ENCODE results near the gene MKNK1. TPM values are rescaled to one million over a fixed set of nuclear protein-coding genes. Genes with fewer than 3 reads are reported as not detected.

MKNK1 gene
- total and polyA plus RNA-seq, 2 experiments from 2014 or later: 17.8 to 20.6 TPM

DNA sequence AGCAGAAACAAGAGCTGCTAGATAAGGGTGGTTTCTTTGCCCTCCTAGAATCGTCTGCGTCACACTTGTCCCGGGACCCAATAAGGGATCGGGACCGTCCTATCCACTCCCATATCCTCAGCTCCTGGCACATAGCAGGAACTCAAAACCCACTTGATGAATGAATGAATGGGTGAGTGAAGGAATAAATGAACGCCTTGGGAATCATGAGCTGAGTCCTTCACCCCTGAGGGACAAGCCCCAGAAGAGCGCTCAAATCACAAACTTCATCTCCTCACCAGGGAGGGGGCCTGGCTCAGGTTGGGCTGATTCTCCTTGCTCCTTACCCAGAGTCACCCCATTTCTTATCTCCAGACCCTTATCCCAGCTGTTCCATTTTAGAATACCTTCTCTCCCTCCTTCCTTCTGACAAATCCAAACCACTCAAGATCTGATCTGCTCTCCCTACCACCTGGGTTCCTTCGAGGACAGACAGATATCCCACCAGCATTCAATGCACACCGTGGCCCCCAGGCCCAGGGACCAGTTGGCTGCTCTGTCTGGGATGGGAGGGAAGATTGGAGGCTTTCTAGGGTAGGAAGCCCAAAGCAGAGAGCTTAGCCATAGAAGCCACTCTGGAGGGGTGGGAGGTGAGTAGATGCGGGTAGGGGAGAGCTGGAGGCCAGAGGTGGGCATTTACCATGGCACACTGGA, 13.2 kb upstream of the MKNK1 start:
- H3K4me3 ChIP-seq: peak overlapping the region; percentile 84
- H3K27me3 ChIP-seq: no peaks in the 10 kb centered on the region
- WGBS (ENCODE audit: low lambda C conversion rate, missing lambda C conversion rate): 49% methylated on average over 10 of the region's 10 CpGs
- peak overlapping the region; percentile 92 for H3K27ac ChIP-seq
- TF ChIP-seq EZH2phosphoT487 (IDR thresholded peaks at IDR 0.05; ENCODE audit: low read depth, severe bottlenecking, unreplicated experiment) (no peak), EZH2 (IDR thresholded peaks at IDR 0.05; ENCODE audit: borderline replicate concordance) (no peak)
- TF ChIP-seq, protein P1, sequence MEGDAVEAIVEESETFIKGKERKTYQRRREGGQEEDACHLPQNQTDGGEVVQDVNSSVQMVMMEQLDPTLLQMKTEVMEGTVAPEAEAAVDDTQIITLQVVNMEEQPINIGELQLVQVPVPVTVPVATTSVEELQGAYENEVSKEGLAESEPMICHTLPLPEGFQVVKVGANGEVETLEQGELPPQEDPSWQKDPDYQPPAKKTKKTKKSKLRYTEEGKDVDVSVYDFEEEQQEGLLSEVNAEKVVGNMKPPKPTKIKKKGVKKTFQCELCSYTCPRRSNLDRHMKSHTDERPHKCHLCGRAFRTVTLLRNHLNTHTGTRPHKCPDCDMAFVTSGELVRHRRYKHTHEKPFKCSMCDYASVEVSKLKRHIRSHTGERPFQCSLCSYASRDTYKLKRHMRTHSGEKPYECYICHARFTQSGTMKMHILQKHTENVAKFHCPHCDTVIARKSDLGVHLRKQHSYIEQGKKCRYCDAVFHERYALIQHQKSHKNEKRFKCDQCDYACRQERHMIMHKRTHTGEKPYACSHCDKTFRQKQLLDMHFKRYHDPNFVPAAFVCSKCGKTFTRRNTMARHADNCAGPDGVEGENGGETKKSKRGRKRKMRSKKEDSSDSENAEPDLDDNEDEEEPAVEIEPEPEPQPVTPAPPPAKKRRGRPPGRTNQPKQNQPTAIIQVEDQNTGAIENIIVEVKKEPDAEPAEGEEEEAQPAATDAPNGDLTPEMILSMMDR (IDR thresholded peaks at IDR 0.05; ENCODE audit: poor library complexity): no peak
- peak overlapping the region; percentile 96 for H3K4me2 ChIP-seq
- H3K9me2 ChIP-seq (replicated peaks; ENCODE audit: insufficient read depth): no peaks in the 10 kb centered on the region
- no peak for DNase-seq (ENCODE audit: low spot score)
- H3K9me3 ChIP-seq (ENCODE audit: low read depth): no peaks in the 10 kb centered on the region
- peaks cover 13% of the 10 kb centered on the region for H3K4me1 ChIP-seq (ENCODE audit: insufficient read depth)
- no peaks in the 10 kb centered on the region for H4K20me1 ChIP-seq (ENCODE audit: insufficient read depth, poor library complexity, severe bottlenecking)
- no peaks in the 10 kb centered on the region for H3K36me3 ChIP-seq (replicated peaks; ENCODE audit: insufficient read depth, low read depth)
- H2AFZ ChIP-seq: peak overlapping the region; percentile 84
- H3K79me2 ChIP-seq: peaks cover 16% of the 10 kb centered on the region

- H3K36me3 ChIP-seq (replicated peaks; ENCODE audit: insufficient read depth, low read depth): no peaks in the 10 kb centered on the region
- 2% methylated on average over 47 of the region's 62 CpGs for WGBS (ENCODE audit: low lambda C conversion rate, missing lambda C conversion rate)
- peak within 1 kb of the TSS; percentile 96 for H3K4me2 ChIP-seq
- peaks cover 13% of the 10 kb centered on the region for H3K4me1 ChIP-seq (ENCODE audit: insufficient read depth)
- H3K4me3 ChIP-seq: peak within 1 kb of the TSS; percentile 84
- H3K9me3 ChIP-seq (ENCODE audit: low read depth): no peaks in the 10 kb centered on the region
- TF ChIP-seq EZH2phosphoT487 (IDR thresholded peaks at IDR 0.05; ENCODE audit: low read depth, severe bottlenecking, unreplicated experiment) (no peak), EZH2 (IDR thresholded peaks at IDR 0.05; ENCODE audit: borderline replicate concordance) (no peak)
- TF ChIP-seq, protein P1 (IDR thresholded peaks at IDR 0.05; ENCODE audit: poor library complexity): no peak
- peak within 1 kb of the TSS; percentile 84 for H2AFZ ChIP-seq
- H3K79me2 ChIP-seq: peaks cover 19% of the 10 kb centered on the region
- DNase-seq (ENCODE audit: low spot score): peak; percentile 84
- H3K27me3 ChIP-seq: no peaks in the 10 kb centered on the region
- H3K27ac ChIP-seq: peak within 1 kb of the TSS; percentile 92
- H4K20me1 ChIP-seq (ENCODE audit: insufficient read depth, poor library complexity, severe bottlenecking): no peaks in the 10 kb centered on the region
- H3K9me2 ChIP-seq (replicated peaks; ENCODE audit: insufficient read depth): no peaks in the 10 kb centered on the region
These were observed 12.4 kb upstream of the MKNK1 start, which contains the start of gene MOB3C for GRCh38 chr1:46616277-46617107. TSS of gene MOB3C (minus strand) at chr1:46616811. CDS start at chr1:46613321, 3,490 bp downstream.

GRCh38 chr1:46615735-46616134, 11.7 kb upstream of the MKNK1 start:
- no peaks in the 10 kb centered on the region for H3K36me3 ChIP-seq (replicated peaks; ENCODE audit: insufficient read depth, low read depth)
- WGBS (ENCODE audit: low lambda C conversion rate, missing lambda C conversion rate): 83% methylated on average over 3 of the region's 3 CpGs
- H3K27ac ChIP-seq: peak overlapping the region; percentile 92
- peak overlapping the region; percentile 84 for H2AFZ ChIP-seq
- H3K9me2 ChIP-seq (replicated peaks; ENCODE audit: insufficient read depth): no peaks in the 10 kb centered on the region
- H4K20me1 ChIP-seq (ENCODE audit: insufficient read depth, poor library complexity, severe bottlenecking): no peaks in the 10 kb centered on the region
- H3K79me2 ChIP-seq: peaks cover 19% of the 10 kb centered on the region
- TF ChIP-seq EZH2 (IDR thresholded peaks at IDR 0.05; ENCODE audit: borderline replicate concordance) (no peak), EZH2phosphoT487 (IDR thresholded peaks at IDR 0.05; ENCODE audit: low read depth, severe bottlenecking, unreplicated experiment) (no peak)
- TF ChIP-seq, protein P1 (IDR thresholded peaks at IDR 0.05; ENCODE audit: poor library complexity): no peak
- H3K4me3 ChIP-seq: peak overlapping the region; percentile 84
- H3K27me3 ChIP-seq: no peaks in the 10 kb centered on the region
- DNase-seq (ENCODE audit: low spot score): no peak
- no peaks in the 10 kb centered on the region for H3K9me3 ChIP-seq (ENCODE audit: low read depth)
- H3K4me1 ChIP-seq (ENCODE audit: insufficient read depth): peaks cover 13% of the 10 kb centered on the region
- peak overlapping the region; percentile 96 for H3K4me2 ChIP-seq
